PC-9 (cell line): Measurements from ENCODE around the gene TRIO.

Experiments used
- CTCF ChIP-seq: fragments of 200-600 bp; sonication (generic); conservative IDR thresholded peaks from 2 replicates; pipeline ENCODE4 v1.6.1; 2017; ENCODE audit warnings: mixed run types, antibody characterized with exemption, mild to moderate bottlenecking, moderate library complexity
- EZH2 ChIP-seq: fragments of 200-600 bp; sonication (generic); IDR thresholded peaks from 2 replicates; pipeline ENCODE4 v1.8.0; 2017; ENCODE audit warnings: antibody characterized with exemption, low read depth

- TF ChIP-seq CTCF (no peak), EZH2 (no peak)
These were observed 212.2 kb downstream of the TRIO start for GRCh38 chr5:14355391-14355790.
